Calu3 (cell line): ENCODE measurements around the gene PANX1. TPM values are rescaled to one million over a fixed set of nuclear protein-coding genes. Genes with fewer than 3 reads are reported as not detected.

Experiments
- BruUV-seq: library from RNA; stranded (reverse); fragments of 400-500 nt; replicated peaks from 2 replicates; lab custom pipeline; 2021; lab: Mats Ljungman, UMichigan
- CTCF ChIA-PET: fragments of 300-600 bp; sonication (Branson Sonifier 250); formaldehyde crosslinking; loops from one replicate; lab custom pipeline; 2022; ENCODE audit warnings: antibody characterized with exemption; lab: Charles Lee
- DNase-seq: peaks from one replicate; pipeline ENCODE4 v3.0.0; 2022
- H3K27ac Mint-ChIP-seq: one replicate; pipeline ENCODE4 v1.8.0; 2022; ENCODE audit warnings: mixed read lengths; ENCODE audit not compliant: unreplicated experiment
- H3K27me3 Mint-ChIP-seq: one replicate; pipeline ENCODE4 v1.8.0; 2022; ENCODE audit warnings: mixed read lengths; ENCODE audit not compliant: unreplicated experiment
- H3K36me3 Mint-ChIP-seq: one replicate; pipeline ENCODE4 v1.8.0; 2022; ENCODE audit warnings: mild to moderate bottlenecking, moderate library complexity, mixed read lengths; ENCODE audit not compliant: insufficient read depth, unreplicated experiment
- H3K4me1 Mint-ChIP-seq: one replicate; pipeline ENCODE4 v1.8.0; 2022; ENCODE audit warnings: mild to moderate bottlenecking, low read depth, mixed read lengths; ENCODE audit not compliant: unreplicated experiment
- H3K4me3 Mint-ChIP-seq: one replicate; pipeline ENCODE4 v1.8.0; 2022; ENCODE audit warnings: mild to moderate bottlenecking, low read depth, moderate library complexity, mixed read lengths; ENCODE audit not compliant: unreplicated experiment
- H3K9me3 Mint-ChIP-seq: one replicate; pipeline ENCODE4 v1.8.0; 2022; ENCODE audit warnings: low read depth, mixed read lengths; ENCODE audit not compliant: unreplicated experiment
- CTCF ChIP-seq: fragments of 200-600 bp; IDR thresholded peaks from one replicate; pipeline ENCODE4 v1.8.0; 2022; ENCODE audit warnings: antibody characterized with exemption; ENCODE audit not compliant: unreplicated experiment
- intact Hi-C: fragments of 100-400 bp; cut with micrococcal nuclease; formaldehyde crosslinking; loops from one replicate; pipeline ENCODE4 v1.10.0; 2022; ENCODE audit not compliant: unreplicated experiment
- total RNA-seq: library from RNA; stranded (reverse); gene quantifications from 2 replicates; pipeline ENCODE4 v1.2.3, GENCODE V29; 2022

The PANX1 gene
- total RNA-seq, 1 experiment from 2014 or later = 20.2 TPM

GRCh38 chr11:94198718-94199117 lies 70.1 kb downstream of the PANX1 start:
- H3K36me3 Mint-ChIP-seq = no peaks in the 10 kb centered on the region
- no peak overlapping the region for H3K4me3 Mint-ChIP-seq
- no peaks in the 10 kb centered on the region for H3K4me1 Mint-ChIP-seq
- DNase-seq = no peak
- H3K9me3 Mint-ChIP-seq = no peaks in the 10 kb centered on the region
- CTCF ChIA-PET = interaction anchor here (0.6 kb wide), 1 partner anchor 305 kb away, joined by 3 read pairs; no protein-coding TSS in a partner anchor
- TF ChIP-seq CTCF = no peak
- H3K27me3 Mint-ChIP-seq = no peaks in the 10 kb centered on the region
- intact Hi-C loops = no loop called here
- no peak overlapping the region for H3K27ac Mint-ChIP-seq
- BruUV-seq = no TSS peak

- Mint-ChIP-seq H3K9me3 (no peaks in the 10 kb centered on the region), H3K4me3 (no peak overlapping the region), H3K4me1 (no peaks in the 10 kb centered on the region), H3K27me3 (no peaks in the 10 kb centered on the region), H3K36me3 (no peaks in the 10 kb centered on the region), H3K27ac (no peak overlapping the region)
- no TSS peak for BruUV-seq
- CTCF ChIA-PET = no interaction called here
- DNase-seq = no peak
- TF ChIP-seq CTCF = no peak
- intact Hi-C loops = no loop called here
These were observed 70.8 kb downstream of the PANX1 start for GRCh38 chr11:94199136-94200130.

GRCh38 chr11:94201004-94201465 lies 72.4 kb downstream of the PANX1 start:
- DNase-seq = no peak
- H3K27ac Mint-ChIP-seq = no peak overlapping the region
- no TSS peak for BruUV-seq
- no peaks in the 10 kb centered on the region for H3K36me3 Mint-ChIP-seq
- H3K9me3 Mint-ChIP-seq = no peaks in the 10 kb centered on the region
- TF ChIP-seq CTCF = no peak
- no peaks in the 10 kb centered on the region for H3K4me1 Mint-ChIP-seq
- intact Hi-C loops = no loop called here
- no peak overlapping the region for H3K4me3 Mint-ChIP-seq
- CTCF ChIA-PET = no interaction called here
- H3K27me3 Mint-ChIP-seq = no peaks in the 10 kb centered on the region

- H3K27ac Mint-ChIP-seq = no peak overlapping the region
- H3K4me1 Mint-ChIP-seq = no peaks in the 10 kb centered on the region
- intact Hi-C loops = no loop called here
- no peak overlapping the region for H3K4me3 Mint-ChIP-seq
- DNase-seq = no peak
- no peaks in the 10 kb centered on the region for H3K27me3 Mint-ChIP-seq
- CTCF ChIA-PET = no interaction called here
- no peaks in the 10 kb centered on the region for H3K9me3 Mint-ChIP-seq
- H3K36me3 Mint-ChIP-seq = no peaks in the 10 kb centered on the region
- no peak for TF ChIP-seq CTCF
- no TSS peak for BruUV-seq
These were observed 74.4 kb downstream of the PANX1 start for GRCh38 chr11:94203070-94203469.
